ENCODE results near the gene NDUFA7.

The NDUFA7 gene

GRCh38 chr19:8321067-8321985, at the start of gene NDUFA7, which contains the start of gene RPS28:
TSS of gene NDUFA7 (minus strand) at chr19:8321375. CDS start at chr19:8321358, 17 bp downstream.
TSS of gene RPS28 (plus strand) at chr19:8321496. CDS start at chr19:8321531, 35 bp downstream.
- peak; percentile 96 for DNase-seq (ENCODE audit: low spot score)
- TF ChIP-seq CTCF (IDR thresholded peaks at IDR 0.05; ENCODE audit: extremely low read depth, insufficient read depth, missing control alignments) = peak; percentile 59
- in situ Hi-C loops (cut with MboI; ENCODE audit: low pct_unique_long_range_greater_than_20kb, low sequenced_read_pairs, unreplicated experiment) = no loop called here

- TF ChIP-seq CTCF (IDR thresholded peaks at IDR 0.05; ENCODE audit: extremely low read depth, insufficient read depth, missing control alignments) = no peak
- no peak for DNase-seq (ENCODE audit: low spot score)
- in situ Hi-C loops (cut with MboI; ENCODE audit: low pct_unique_long_range_greater_than_20kb, low sequenced_read_pairs, unreplicated experiment) = no loop called here
These were observed 49.2 kb upstream of the NDUFA7 start for GRCh38 chr19:8370176-8371010.

- in situ Hi-C loops (cut with MboI; ENCODE audit: low pct_unique_long_range_greater_than_20kb, low sequenced_read_pairs, unreplicated experiment) = no loop called here
- DNase-seq (ENCODE audit: low spot score) = no peak
- TF ChIP-seq CTCF (IDR thresholded peaks at IDR 0.05; ENCODE audit: extremely low read depth, insufficient read depth, missing control alignments) = no peak
These were observed 46.3 kb upstream of the NDUFA7 start for GRCh38 chr19:8367327-8368001.

- in situ Hi-C loops (cut with MboI; ENCODE audit: low pct_unique_long_range_greater_than_20kb, low sequenced_read_pairs, unreplicated experiment) = no loop called here
- TF ChIP-seq CTCF (IDR thresholded peaks at IDR 0.05; ENCODE audit: extremely low read depth, insufficient read depth, missing control alignments) = no peak
- no peak for DNase-seq (ENCODE audit: low spot score)
These were observed 45.8 kb upstream of the NDUFA7 start for GRCh38 chr19:8366961-8367326.

GRCh38 chr19:8366121-8366581, 45.0 kb upstream of the NDUFA7 start:
- no peak for TF ChIP-seq CTCF (IDR thresholded peaks at IDR 0.05; ENCODE audit: extremely low read depth, insufficient read depth, missing control alignments)
- in situ Hi-C loops (cut with MboI; ENCODE audit: low pct_unique_long_range_greater_than_20kb, low sequenced_read_pairs, unreplicated experiment) = no loop called here
- DNase-seq (ENCODE audit: low spot score) = no peak
